ENCODE data around the gene LRP3. TPM values are rescaled to one million over a fixed set of nuclear protein-coding genes. Genes with fewer than 3 reads are reported as not detected.

The LRP3 gene
- total and polyA plus RNA-seq, 2 experiments from 2014 or later = 3.5 to 62.7 TPM

DNA sequence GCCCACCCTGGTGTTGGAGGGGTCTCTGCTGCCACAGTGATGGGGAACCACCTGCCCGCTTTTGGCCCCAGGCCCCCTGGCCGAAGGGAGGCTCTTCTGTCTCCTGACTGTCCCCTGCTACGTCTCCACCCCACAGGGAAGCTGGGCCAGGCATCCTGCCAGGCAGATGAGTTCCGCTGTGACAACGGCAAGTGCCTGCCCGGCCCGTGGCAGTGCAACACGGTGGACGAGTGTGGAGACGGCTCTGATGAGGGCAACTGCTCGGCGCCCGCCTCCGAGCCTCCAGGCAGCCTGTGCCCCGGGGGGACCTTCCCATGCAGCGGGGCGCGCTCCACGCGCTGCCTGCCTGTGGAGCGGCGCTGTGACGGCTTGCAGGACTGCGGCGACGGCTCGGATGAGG, 11.0 kb downstream of the LRP3 start (continued):
- no peak for TF ChIP-seq ZNF462 (CRISPR knock-in tag; IDR thresholded peaks at IDR 0.05)
- TF ChIP-seq, protein P1, sequence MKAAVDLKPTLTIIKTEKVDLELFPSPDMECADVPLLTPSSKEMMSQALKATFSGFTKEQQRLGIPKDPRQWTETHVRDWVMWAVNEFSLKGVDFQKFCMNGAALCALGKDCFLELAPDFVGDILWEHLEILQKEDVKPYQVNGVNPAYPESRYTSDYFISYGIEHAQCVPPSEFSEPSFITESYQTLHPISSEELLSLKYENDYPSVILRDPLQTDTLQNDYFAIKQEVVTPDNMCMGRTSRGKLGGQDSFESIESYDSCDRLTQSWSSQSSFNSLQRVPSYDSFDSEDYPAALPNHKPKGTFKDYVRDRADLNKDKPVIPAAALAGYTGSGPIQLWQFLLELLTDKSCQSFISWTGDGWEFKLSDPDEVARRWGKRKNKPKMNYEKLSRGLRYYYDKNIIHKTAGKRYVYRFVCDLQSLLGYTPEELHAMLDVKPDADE (IDR thresholded peaks at IDR 0.05) = no peak
- no peak for TF ChIP-seq EZH2phosphoT487 (IDR thresholded peaks at IDR 0.05; ENCODE audit: unreplicated experiment)
- no peak for TF ChIP-seq CREB1 (CRISPR knock-in tag; IDR thresholded peaks at IDR 0.05; ENCODE audit: low read depth)

DNA sequence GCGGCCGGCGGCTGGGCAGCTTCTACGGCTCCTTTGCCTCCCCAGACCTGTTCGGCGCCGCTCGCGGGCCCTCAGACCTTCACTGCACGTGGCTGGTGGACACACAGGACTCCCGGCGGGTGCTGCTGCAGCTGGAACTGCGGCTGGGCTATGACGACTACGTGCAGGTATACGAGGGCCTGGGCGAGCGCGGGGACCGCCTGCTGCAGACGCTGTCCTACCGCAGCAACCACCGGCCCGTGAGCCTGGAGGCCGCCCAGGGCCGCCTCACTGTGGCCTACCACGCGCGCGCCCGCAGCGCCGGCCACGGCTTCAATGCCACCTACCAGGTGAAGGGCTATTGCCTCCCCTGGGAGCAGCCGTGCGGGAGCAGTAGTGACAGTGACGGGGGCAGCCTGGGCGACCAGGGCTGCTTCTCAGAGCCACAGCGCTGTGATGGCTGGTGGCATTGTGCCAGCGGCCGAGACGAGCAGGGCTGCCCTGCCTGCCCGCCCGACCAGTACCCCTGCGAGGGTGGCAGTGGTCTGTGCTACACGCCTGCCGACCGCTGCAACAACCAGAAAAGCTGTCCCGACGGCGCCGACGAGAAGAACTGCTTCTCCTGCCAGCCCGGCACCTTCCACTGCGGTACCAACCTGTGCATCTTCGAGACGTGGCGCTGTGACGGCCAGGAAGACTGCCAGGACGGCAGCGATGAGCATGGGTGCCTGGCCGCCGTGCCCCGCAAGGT, 11.6 kb downstream of the LRP3 start:
- Histone ChIP-seq H3K27ac (ENCODE audit: low read depth) (no peak overlapping the region), H3K27me3 (ENCODE audit: insufficient read depth) (no peaks in the 10 kb centered on the region), H3K4me2 (no peak overlapping the region), H3K9me2 (ENCODE audit: insufficient read depth) (no peaks in the 10 kb centered on the region), H3F3A (replicated peaks; ENCODE audit: low read depth) (no peaks in the 10 kb centered on the region), H3K79me2 (replicated peaks; ENCODE audit: insufficient read depth) (no peaks in the 10 kb centered on the region), H3K4me1 (ENCODE audit: insufficient read depth) (no peaks in the 10 kb centered on the region), H2AFZ (no peak overlapping the region), H3K36me3 (ENCODE audit: insufficient read depth) (no peaks in the 10 kb centered on the region), H3K4me3 (no peak overlapping the region), H4K20me1 (replicated peaks; ENCODE audit: insufficient read depth) (0 out of 2 replicates have a peak, but pooled peaks cover 1% of the 10 kb centered on the region)
- H3K36me3 Mint-ChIP-seq (ENCODE audit: low read depth) = peaks cover 7% of the 10 kb centered on the region
- no peaks in the 10 kb centered on the region for H3K9me3 Mint-ChIP-seq
- H3K27me3 Mint-ChIP-seq (ENCODE audit: insufficient read depth, low read depth, poor library complexity) = peaks cover 11% of the 10 kb centered on the region
- no peak overlapping the region for H3K4me3 Mint-ChIP-seq
- ATAC-seq (no peak), DNase-seq (ENCODE audit: low spot score) (no peak)
- no peaks in the 10 kb centered on the region for H3K4me1 Mint-ChIP-seq
- H3K27ac Mint-ChIP-seq = no peak overlapping the region
- TF ChIP-seq, protein P1 (IDR thresholded peaks at IDR 0.05) = no peak
- TF ChIP-seq REST (IDR thresholded peaks at IDR 0.05; ENCODE audit: unreplicated experiment) = no peak
- TF ChIP-seq CTCF (conservative IDR thresholded peaks at IDR 0.05; ENCODE audit: low read depth in 2 of 2) = no peak
- TF ChIP-seq NANOG (IDR thresholded peaks at IDR 0.05; ENCODE audit: borderline replicate concordance) = no peak
- no peak for TF ChIP-seq JUNB (IDR thresholded peaks at IDR 0.05; ENCODE audit: unreplicated experiment)
- TF ChIP-seq STAT1 (IDR thresholded peaks at IDR 0.05; ENCODE audit: unreplicated experiment) = no peak
- no peak for TF ChIP-seq CREB1 (CRISPR knock-in tag; IDR thresholded peaks at IDR 0.05; ENCODE audit: low read depth)
